GM12892 (cell line): ENCODE data around the gene FUT7.

Experiments
- POLR2A ChIP-seq: IDR thresholded peaks from 2 replicates; pipeline ENCODE4 v1.6.1; 2011; ENCODE audit warnings: low read depth, low read length, control low read depth
- POLR2AphosphoS5 ChIP-seq: IDR thresholded peaks from 2 replicates; pipeline ENCODE4 v1.6.1; 2011; ENCODE audit warnings: low read depth, low read length, control low read depth

DNA sequence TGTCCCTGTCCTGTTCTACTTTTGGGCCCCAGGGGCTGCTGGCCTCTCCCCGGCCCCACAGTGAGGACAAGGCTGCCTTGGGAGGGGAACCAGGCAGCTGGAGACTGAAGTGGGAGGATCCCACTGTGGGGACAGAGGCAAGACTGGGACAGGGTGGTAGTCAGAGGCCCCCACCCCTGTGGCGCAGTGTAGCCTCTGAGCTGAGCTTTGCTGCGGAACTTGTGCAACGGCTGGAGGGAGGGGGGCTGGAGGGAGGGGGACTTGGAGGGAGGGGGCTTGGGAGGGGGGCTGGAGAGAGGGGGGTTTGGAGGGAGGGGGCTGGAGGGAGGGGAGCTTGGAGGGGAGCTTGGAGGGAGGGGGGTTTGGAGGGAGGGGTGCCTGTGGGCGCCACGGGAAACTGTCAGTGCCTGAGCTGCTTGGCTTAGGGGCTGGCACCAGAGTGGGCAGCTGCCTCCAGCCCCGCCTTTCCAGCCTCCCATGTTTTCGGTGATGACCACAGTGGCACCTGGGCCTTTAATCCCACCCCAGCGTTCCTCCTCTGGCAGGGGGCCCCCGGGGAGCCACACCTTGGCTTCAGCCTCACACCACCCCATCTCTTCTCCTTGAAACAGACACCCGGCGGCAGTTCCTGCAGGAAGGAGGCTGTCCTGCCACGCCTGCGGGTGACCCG lies 2.3 kb upstream of the FUT7 start:
- TF ChIP-seq POLR2AphosphoS5, result no peak
- no peak for TF ChIP-seq POLR2A
